HL-60 (cell line): ENCODE results near the gene C19orf47. TPM values are rescaled to one million over a fixed set of nuclear protein-coding genes. Genes with fewer than 3 reads are reported as not detected.

Source experiments
- DNase-seq, 2 experiments: peaks; one replicate each; pipeline ENCODE4 v3.0.0-alpha.2; 2010 to 2020; ENCODE audit warnings: low read depth in 1 of 2, low spot score in 1 of 2
- H3K27ac ChIP-seq: fragments of 250-450 bp; sonication (Bioruptor Pico); replicated peaks from 2 replicates; pipeline ENCODE4 v1.5.1; 2020; ENCODE audit warnings: mild to moderate bottlenecking, moderate library complexity
- H3K27me3 ChIP-seq: fragments of 250-450 bp; sonication (Bioruptor Pico); 2 replicates; pipeline ENCODE4 v1.5.1; 2021; ENCODE audit warnings: mild to moderate bottlenecking, moderate library complexity; ENCODE audit not compliant: insufficient read depth, poor library complexity, severe bottlenecking
- H3K4me3 ChIP-seq: replicated peaks from 2 replicates; pipeline ENCODE4 v1.5.1; 2011; ENCODE audit warnings: mild to moderate bottlenecking, control low read depth, low read length; ENCODE audit not compliant: insufficient read depth
- GABPA ChIP-seq: IDR thresholded peaks from 2 replicates; pipeline ENCODE4 v1.6.1; 2012; ENCODE audit warnings: low read depth
- POLR2AphosphoS5 ChIP-seq: IDR thresholded peaks from 2 replicates; pipeline ENCODE4 v1.6.1; 2012; ENCODE audit warnings: low read depth
- SPI1 ChIP-seq: IDR thresholded peaks from 2 replicates; pipeline ENCODE4 v1.6.1; 2012; ENCODE audit warnings: low read depth, mild to moderate bottlenecking, borderline replicate concordance
- microRNA-seq: library from miRNA; unstranded; fragments of <30 nt; microRNA quantifications from one replicate; pipeline ENCODE4, GENCODE V29; 2018
- TF ChIP-seq, protein P1 (sequence below): IDR thresholded peaks from one replicate; pipeline ENCODE4 v1.5.1; 2011; ENCODE audit warnings: low read length, control low read depth, inconsistent platforms; ENCODE audit not compliant: insufficient read depth
- TF ChIP-seq, protein P2 (sequence below): IDR thresholded peaks from 2 replicates; pipeline ENCODE4 v1.6.1; 2012; ENCODE audit warnings: low read depth; ENCODE audit not compliant: insufficient replicate concordance

Gene C19orf47

DNA sequence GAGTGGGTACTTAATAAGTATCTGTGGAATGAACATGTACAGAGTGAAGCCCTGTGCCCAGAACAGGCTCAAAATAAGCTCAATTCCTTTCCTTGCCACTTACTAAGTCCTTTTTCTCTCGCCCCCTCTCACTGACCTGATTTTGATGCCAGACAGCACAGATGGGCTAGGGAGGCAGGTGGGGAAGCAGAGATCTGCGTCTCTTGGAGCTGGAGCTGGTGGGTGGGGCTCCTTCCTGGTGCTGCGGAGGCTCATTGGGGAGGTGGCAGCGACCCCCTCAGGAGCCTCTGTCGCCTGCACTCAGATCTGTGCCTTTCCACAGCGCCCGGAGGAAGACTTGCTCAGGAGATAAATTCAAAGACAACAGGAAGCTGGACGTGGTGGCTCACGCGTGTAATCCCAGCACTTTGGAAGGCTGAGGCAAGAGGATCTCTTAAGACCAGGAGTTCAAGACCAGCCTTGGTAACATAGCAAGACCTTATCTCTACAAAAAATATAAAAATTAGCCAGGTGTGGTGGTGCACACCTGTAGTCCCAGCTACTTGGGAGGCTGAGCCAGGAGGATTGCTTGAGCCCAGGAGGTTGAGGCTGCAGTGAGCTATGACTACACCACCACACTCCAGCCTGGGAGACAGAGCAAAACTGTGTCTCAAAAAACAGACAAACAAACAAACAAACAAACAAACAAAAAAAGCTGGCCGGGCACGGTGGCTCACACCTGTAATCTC is 77.7 kb downstream of the C19orf47 start:
- no peak for DNase-seq
- no peaks in the 10 kb centered on the region for H3K27me3 ChIP-seq
- H3K4me3 ChIP-seq: no peak overlapping the region
- TF ChIP-seq GABPA (no peak), POLR2AphosphoS5 (no peak), SPI1 (no peak)
- TF ChIP-seq, protein P1, sequence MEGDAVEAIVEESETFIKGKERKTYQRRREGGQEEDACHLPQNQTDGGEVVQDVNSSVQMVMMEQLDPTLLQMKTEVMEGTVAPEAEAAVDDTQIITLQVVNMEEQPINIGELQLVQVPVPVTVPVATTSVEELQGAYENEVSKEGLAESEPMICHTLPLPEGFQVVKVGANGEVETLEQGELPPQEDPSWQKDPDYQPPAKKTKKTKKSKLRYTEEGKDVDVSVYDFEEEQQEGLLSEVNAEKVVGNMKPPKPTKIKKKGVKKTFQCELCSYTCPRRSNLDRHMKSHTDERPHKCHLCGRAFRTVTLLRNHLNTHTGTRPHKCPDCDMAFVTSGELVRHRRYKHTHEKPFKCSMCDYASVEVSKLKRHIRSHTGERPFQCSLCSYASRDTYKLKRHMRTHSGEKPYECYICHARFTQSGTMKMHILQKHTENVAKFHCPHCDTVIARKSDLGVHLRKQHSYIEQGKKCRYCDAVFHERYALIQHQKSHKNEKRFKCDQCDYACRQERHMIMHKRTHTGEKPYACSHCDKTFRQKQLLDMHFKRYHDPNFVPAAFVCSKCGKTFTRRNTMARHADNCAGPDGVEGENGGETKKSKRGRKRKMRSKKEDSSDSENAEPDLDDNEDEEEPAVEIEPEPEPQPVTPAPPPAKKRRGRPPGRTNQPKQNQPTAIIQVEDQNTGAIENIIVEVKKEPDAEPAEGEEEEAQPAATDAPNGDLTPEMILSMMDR: no peak
- TF ChIP-seq, protein P2, sequence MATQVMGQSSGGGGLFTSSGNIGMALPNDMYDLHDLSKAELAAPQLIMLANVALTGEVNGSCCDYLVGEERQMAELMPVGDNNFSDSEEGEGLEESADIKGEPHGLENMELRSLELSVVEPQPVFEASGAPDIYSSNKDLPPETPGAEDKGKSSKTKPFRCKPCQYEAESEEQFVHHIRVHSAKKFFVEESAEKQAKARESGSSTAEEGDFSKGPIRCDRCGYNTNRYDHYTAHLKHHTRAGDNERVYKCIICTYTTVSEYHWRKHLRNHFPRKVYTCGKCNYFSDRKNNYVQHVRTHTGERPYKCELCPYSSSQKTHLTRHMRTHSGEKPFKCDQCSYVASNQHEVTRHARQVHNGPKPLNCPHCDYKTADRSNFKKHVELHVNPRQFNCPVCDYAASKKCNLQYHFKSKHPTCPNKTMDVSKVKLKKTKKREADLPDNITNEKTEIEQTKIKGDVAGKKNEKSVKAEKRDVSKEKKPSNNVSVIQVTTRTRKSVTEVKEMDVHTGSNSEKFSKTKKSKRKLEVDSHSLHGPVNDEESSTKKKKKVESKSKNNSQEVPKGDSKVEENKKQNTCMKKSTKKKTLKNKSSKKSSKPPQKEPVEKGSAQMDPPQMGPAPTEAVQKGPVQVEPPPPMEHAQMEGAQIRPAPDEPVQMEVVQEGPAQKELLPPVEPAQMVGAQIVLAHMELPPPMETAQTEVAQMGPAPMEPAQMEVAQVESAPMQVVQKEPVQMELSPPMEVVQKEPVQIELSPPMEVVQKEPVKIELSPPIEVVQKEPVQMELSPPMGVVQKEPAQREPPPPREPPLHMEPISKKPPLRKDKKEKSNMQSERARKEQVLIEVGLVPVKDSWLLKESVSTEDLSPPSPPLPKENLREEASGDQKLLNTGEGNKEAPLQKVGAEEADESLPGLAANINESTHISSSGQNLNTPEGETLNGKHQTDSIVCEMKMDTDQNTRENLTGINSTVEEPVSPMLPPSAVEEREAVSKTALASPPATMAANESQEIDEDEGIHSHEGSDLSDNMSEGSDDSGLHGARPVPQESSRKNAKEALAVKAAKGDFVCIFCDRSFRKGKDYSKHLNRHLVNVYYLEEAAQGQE: no peak
- no peak overlapping the region for H3K27ac ChIP-seq

Small RNAs within 50 kb of the gene (microRNA-seq; reads per million reads assigned to microRNA genes)
- gene MIR641 (91.7 reads per million, percentile 68 among the genes with 10 or more reads in this experiment), gene MIR6796 (not detected)
